Calu3 (cell line): ENCODE measurements around the gene KBTBD3. TPM values are rescaled to one million over a fixed set of nuclear protein-coding genes. Genes with fewer than 3 reads are reported as not detected.

ENCODE experiments used
- BruUV-seq: library from RNA; stranded (reverse); fragments of 400-500 nt; replicated peaks from 2 replicates; lab custom pipeline; 2021; lab: Mats Ljungman, UMichigan
- CTCF ChIA-PET: fragments of 300-600 bp; sonication (Branson Sonifier 250); formaldehyde crosslinking; loops from one replicate; lab custom pipeline; 2022; ENCODE audit warnings: antibody characterized with exemption; lab: Charles Lee
- DNase-seq: peaks from one replicate; pipeline ENCODE4 v3.0.0; 2022
- H3K27ac Mint-ChIP-seq: one replicate; pipeline ENCODE4 v1.8.0; 2022; ENCODE audit warnings: mixed read lengths; ENCODE audit not compliant: unreplicated experiment
- H3K27me3 Mint-ChIP-seq: one replicate; pipeline ENCODE4 v1.8.0; 2022; ENCODE audit warnings: mixed read lengths; ENCODE audit not compliant: unreplicated experiment
- H3K36me3 Mint-ChIP-seq: one replicate; pipeline ENCODE4 v1.8.0; 2022; ENCODE audit warnings: mild to moderate bottlenecking, moderate library complexity, mixed read lengths; ENCODE audit not compliant: insufficient read depth, unreplicated experiment
- H3K4me1 Mint-ChIP-seq: one replicate; pipeline ENCODE4 v1.8.0; 2022; ENCODE audit warnings: mild to moderate bottlenecking, low read depth, mixed read lengths; ENCODE audit not compliant: unreplicated experiment
- H3K4me3 Mint-ChIP-seq: one replicate; pipeline ENCODE4 v1.8.0; 2022; ENCODE audit warnings: mild to moderate bottlenecking, low read depth, moderate library complexity, mixed read lengths; ENCODE audit not compliant: unreplicated experiment
- H3K9me3 Mint-ChIP-seq: one replicate; pipeline ENCODE4 v1.8.0; 2022; ENCODE audit warnings: low read depth, mixed read lengths; ENCODE audit not compliant: unreplicated experiment
- intact Hi-C: fragments of 100-400 bp; cut with micrococcal nuclease; formaldehyde crosslinking; loops from one replicate; pipeline ENCODE4 v1.10.0; 2022; ENCODE audit not compliant: unreplicated experiment
- total RNA-seq: library from RNA; stranded (reverse); gene quantifications from 2 replicates; pipeline ENCODE4 v1.2.3, GENCODE V29; 2022
- TF ChIP-seq, protein P1 (sequence below): fragments of 200-600 bp; IDR thresholded peaks from one replicate; pipeline ENCODE4 v1.8.0; 2022; ENCODE audit warnings: antibody characterized with exemption; ENCODE audit not compliant: unreplicated experiment

KBTBD3 gene
- total RNA-seq, 1 experiment from 2014 or later: 5.0 TPM

DNA sequence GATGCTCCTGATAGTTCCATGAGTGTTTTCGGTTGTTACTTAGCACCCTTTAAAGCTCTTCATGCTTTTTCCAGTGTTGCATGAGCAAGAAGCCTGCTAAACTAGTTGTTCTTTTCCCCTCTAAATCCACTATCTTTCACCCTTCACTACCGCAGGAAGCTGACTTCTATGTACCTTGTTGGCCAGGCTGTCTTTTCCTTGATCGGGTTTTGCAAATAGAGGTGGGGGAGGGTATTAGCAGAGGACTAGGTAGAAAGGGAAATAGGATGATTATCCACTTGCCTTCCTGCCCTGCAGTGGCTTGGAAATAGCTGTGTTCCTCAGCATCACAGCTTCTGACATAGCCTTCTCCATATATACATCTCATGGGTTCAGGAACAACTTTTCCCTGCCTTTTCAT, 24.2 kb upstream of the KBTBD3 start:
- BruUV-seq: no TSS peak
- DNase-seq: no peak
- TF ChIP-seq, protein P1, sequence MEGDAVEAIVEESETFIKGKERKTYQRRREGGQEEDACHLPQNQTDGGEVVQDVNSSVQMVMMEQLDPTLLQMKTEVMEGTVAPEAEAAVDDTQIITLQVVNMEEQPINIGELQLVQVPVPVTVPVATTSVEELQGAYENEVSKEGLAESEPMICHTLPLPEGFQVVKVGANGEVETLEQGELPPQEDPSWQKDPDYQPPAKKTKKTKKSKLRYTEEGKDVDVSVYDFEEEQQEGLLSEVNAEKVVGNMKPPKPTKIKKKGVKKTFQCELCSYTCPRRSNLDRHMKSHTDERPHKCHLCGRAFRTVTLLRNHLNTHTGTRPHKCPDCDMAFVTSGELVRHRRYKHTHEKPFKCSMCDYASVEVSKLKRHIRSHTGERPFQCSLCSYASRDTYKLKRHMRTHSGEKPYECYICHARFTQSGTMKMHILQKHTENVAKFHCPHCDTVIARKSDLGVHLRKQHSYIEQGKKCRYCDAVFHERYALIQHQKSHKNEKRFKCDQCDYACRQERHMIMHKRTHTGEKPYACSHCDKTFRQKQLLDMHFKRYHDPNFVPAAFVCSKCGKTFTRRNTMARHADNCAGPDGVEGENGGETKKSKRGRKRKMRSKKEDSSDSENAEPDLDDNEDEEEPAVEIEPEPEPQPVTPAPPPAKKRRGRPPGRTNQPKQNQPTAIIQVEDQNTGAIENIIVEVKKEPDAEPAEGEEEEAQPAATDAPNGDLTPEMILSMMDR: no peak
- no peak overlapping the region for H3K27ac Mint-ChIP-seq
- H3K27me3 Mint-ChIP-seq: no peaks in the 10 kb centered on the region
- intact Hi-C loops: no loop called here
- H3K4me3 Mint-ChIP-seq: no peak overlapping the region
- H3K4me1 Mint-ChIP-seq: no peaks in the 10 kb centered on the region
- no peaks in the 10 kb centered on the region for H3K9me3 Mint-ChIP-seq
- peaks cover 4% of the 10 kb centered on the region for H3K36me3 Mint-ChIP-seq
- CTCF ChIA-PET: no interaction called here

DNA sequence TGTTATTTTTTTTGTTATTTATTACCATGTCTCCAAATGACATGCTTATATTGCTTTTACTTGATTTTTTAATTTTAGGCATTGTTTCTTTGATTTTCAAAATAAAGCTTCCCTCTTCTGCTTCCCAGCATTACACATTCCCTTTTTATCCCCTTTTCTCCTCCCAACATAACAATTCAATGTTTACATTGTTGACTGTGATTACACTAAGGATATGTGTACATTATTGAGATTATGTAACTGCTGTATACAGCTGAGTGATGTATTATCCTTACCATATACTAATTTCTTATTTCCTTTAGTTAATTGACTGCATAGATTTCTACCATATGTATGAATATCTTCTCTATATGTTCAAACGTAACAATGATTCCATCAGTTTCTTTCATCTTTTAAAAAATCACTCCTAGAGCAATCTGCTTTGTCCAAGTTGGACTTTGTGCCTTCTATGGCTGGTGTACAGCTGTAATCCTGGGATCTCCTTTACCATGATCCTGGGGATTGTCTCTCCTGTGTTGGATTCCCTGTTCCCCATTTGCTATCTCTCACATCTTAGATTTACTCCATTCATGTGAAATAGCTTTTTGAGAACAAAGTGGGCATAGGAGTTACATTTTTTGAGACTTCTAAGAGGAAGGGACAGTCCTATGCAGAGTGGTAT, 21.9 kb upstream of the KBTBD3 start:
- TF ChIP-seq, protein P1: no peak
- intact Hi-C loops: no loop called here
- DNase-seq: no peak
- no peak overlapping the region for H3K4me3 Mint-ChIP-seq
- H3K9me3 Mint-ChIP-seq: no peaks in the 10 kb centered on the region
- peaks cover 4% of the 10 kb centered on the region for H3K36me3 Mint-ChIP-seq
- no peak overlapping the region for H3K27ac Mint-ChIP-seq
- no peaks in the 10 kb centered on the region for H3K27me3 Mint-ChIP-seq
- CTCF ChIA-PET: no interaction called here
- H3K4me1 Mint-ChIP-seq: no peaks in the 10 kb centered on the region
- no TSS peak for BruUV-seq

DNA sequence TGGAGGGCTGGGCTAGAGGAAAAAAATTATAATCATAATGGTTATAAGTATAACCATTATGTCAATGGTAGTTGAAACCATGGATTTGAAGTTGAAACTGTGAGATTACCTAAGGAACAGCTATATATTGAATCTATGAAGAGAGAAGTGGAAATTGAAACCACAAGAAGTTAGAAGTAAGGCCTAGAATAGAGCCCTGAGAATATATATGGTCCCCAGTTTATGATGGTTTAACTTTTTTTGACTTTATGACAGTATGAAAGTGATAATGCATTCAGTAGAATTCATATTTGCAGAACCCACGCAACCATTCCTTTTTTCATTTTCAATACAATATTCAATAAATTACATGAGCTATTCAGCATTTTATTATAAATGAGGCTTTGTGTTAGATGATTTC, 15.3 kb upstream of the KBTBD3 start:
- Mint-ChIP-seq H3K27me3 (no peaks in the 10 kb centered on the region), H3K4me3 (no peak overlapping the region), H3K4me1 (peaks cover 5% of the 10 kb centered on the region), H3K36me3 (no peaks in the 10 kb centered on the region), H3K27ac (no peak overlapping the region), H3K9me3 (no peaks in the 10 kb centered on the region)
- intact Hi-C loops: no loop called here
- no TSS peak for BruUV-seq
- CTCF ChIA-PET: no interaction called here
- no peak for DNase-seq
- TF ChIP-seq, protein P1: no peak

DNA sequence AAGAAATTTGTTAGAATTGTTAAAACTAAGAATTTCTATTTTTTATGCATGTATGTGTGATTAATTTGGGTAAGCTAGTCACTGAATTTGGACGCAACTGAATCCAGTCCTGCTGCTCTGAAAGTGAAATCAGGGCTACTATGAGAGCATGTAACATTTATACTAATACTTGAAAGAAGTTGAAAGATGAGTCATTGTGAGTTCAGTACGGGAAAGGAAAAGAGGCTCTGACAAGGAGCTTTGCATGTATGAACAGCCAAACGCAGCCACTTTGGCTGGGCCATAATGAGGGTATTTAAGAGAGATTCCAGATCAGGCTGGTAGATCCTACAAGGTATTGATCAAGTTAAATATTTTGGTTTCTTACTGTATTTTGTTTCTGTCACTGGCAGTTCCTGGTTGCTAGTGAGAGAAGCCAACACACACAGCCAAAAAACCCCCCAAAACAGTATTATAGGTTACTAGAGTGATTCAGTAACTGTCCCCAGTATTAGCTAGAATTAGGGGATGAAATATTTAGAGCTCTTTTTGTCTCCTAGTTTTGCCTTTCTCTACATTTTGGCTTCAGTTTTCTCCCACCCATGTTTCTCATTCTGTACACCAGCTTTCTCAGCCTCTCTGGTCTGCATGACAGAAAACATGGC, 14.5 kb upstream of the KBTBD3 start:
- BruUV-seq: no TSS peak
- no peaks in the 10 kb centered on the region for H3K27me3 Mint-ChIP-seq
- no peaks in the 10 kb centered on the region for H3K9me3 Mint-ChIP-seq
- CTCF ChIA-PET: no interaction called here
- intact Hi-C loops: no loop called here
- TF ChIP-seq, protein P1: no peak
- no peak overlapping the region for H3K27ac Mint-ChIP-seq
- H3K4me1 Mint-ChIP-seq: peaks cover 7% of the 10 kb centered on the region
- DNase-seq: no peak
- no peak overlapping the region for H3K4me3 Mint-ChIP-seq
- H3K36me3 Mint-ChIP-seq: peaks cover under 1% of the 10 kb centered on the region
